Right lobe of liver (tissue), 6 donors: ENCODE measurements around the gene AKAP8. TPM values are rescaled to one million over a fixed set of nuclear protein-coding genes. Genes with fewer than 3 reads are reported as not detected.
A peak's percentile ranks its signal among the peaks of the same experiment; 100 is the strongest.

Experiments used
- ATAC-seq, 4 donors: fragments of 200-7000 bp; cut with Tn5 transposase; one replicate each; pipeline ENCODE4 v1.9.1; 2020; ENCODE audit warnings: mild to moderate bottlenecking in 4 of 4, moderate library complexity in 4 of 4
- DNase-seq, 3 donors: peaks; one replicate each; pipeline ENCODE4 v3.0.0-alpha.2; 2020
- H3K27ac ChIP-seq, 3 donors: fragments of 200-600 bp; one replicate each; pipeline ENCODE4 v1.8.0; 2022
- H3K27me3 ChIP-seq, 2 donors: fragments of 200-600 bp; one replicate each; pipeline ENCODE4 v1.8.0; 2022
- H3K36me3 ChIP-seq, 4 donors: fragments of 200-600 bp; sonication (generic) in 1 of 4; one replicate each; pipeline versions ENCODE4 v1.5.1 to v1.8.0; 2017 to 2022; ENCODE audit warnings: control low read depth in 1 of 4
- H3K4me1 ChIP-seq, 4 donors: fragments of 200-600 bp; sonication (generic) in 1 of 4; one replicate each; pipeline versions ENCODE4 v1.5.1 to v1.8.0; 2017 to 2022; ENCODE audit warnings: control low read depth in 1 of 4
- H3K4me3 ChIP-seq, 3 donors: fragments of 200-600 bp; one replicate each; pipeline ENCODE4 v1.8.0; 2022
- H3K9me3 ChIP-seq, 4 donors: fragments of 200-600 bp; sonication (generic) in 1 of 4; one replicate each; pipeline versions ENCODE4 v1.5.1 to v1.8.0; 2017 to 2022; ENCODE audit warnings: control low read depth in 1 of 4
- POLR2A ChIP-seq: fragments of 450-650 bp; IDR thresholded peaks from one replicate; pipeline ENCODE4 v1.6.1; 2017; ENCODE audit warnings: antibody characterized with exemption, mild to moderate bottlenecking
- WGBS: methylation state at CpG from one replicate; pipeline ENCODE4 v1.1.6; 2018; ENCODE audit warnings: low coverage, low lambda C conversion rate; ENCODE audit not compliant: insufficient coverage; ENCODE audit errors: missing lambda C conversion rate; 5-methylcytosine and 5-hydroxymethylcytosine counted together
- intact Hi-C, 2 donors: fragments of 100-400 bp; cut with DNase I; formaldehyde crosslinking; loops; one replicate each; pipeline versions ENCODE4 v1.11.2 to v1.14.1; 2022
- long read RNA-seq: library from polyadenylated mRNA; unstranded; transcript quantifications from one replicate; pipeline ENCODE4 v2.0.0, GENCODE V29; 2019
- total RNA-seq, 6 experiments: library from RNA; depleted of rRNA in 2 of 6; stranded (reverse); fragments of >200 nt in 2 of 6; fragmentation: NEBNext Ultra II Directional in 3 of 6; extraction: Animal tissue kit (Norgen Biotek cat#: 25700) in 3 of 6; gene quantifications; one replicate each; pipeline versions ENCODE4 v1.1.0 to v1.2.4, GENCODE V29; 2016 to 2023
- TF ChIP-seq, protein P1 (sequence below), 4 donors: fragments of 200-600 bp in 3 of 4; fragments of 450-650 bp in 1 of 4; IDR thresholded peaks; one replicate each; pipeline versions ENCODE4 v1.5.1 to v1.8.0; 2016 to 2022; ENCODE audit warnings: antibody characterized with exemption in 4 of 4, mild to moderate bottlenecking in 2 of 4
- donor health status: DM: no; HTN: yes; CAD: no.
- donor health status: DM: no; HTN: no; CAD: no.
- donor health status: DM: no; HTN: no; CAD: no.
- donor health status: DM: no; HTN: yes; CAD: no.
- donor health status: DM: no; HTN: yes; CAD: no.

AKAP8 gene
- total RNA-seq, result 10 to 100 TPM in 5 of 6 experiments, 1 to 10 TPM in 1; 10.0 to 20.2 (median 13.3) TPM
- long read RNA-seq, partial matches to known transcripts, result 1 of 7 reads
- long read RNA-seq, other reads (novel, unspliced or antisense), result 5 of 7 reads

DNA sequence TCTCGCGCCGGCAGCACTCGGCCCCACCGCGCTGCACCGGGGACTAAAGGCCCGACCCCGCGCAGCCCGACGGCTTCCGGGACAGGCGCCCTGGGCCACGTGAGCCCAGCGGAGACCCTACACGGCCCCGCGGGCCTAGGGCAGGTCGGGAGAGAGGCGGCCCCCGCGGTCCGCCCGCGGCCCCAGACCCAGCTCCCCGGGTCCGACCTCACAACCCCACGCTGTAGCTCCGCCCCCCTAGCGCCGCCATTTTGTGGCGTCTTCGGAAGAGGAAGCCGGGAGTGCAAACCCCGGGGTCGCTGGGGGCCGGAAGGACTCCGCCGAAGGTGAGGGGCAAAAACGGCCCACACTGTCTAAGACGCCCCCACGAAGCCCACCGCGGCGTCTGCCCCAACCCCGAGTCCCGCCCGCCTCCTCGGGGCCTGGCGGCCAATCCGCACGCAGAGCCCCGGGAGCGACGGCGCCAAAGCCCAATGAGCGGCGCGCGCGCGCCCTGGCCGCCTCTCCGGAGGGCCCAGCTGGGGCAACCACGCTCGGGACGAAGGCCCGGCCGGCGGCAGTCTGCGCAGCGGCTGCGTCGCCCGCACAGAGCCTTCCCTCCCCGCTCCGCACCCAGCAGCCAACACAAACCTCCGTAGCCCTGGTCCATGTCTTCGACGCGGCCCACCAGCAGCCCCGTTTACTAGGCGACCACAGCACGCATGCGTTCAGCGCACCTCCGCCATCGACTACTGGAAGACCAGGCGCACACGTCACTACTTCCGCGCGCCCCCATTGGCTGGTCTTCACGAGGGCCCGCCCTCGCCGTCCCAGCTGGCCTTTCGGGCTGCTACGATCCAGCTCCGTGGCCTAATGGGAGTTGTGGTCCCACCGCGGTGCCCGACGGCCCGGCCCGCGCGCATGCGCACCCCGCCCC, at the start of gene AKAP8:
Gene AKAP8, minus strand, starts transcription at position 705 of the 916 bp plus-strand sequence. Its CDS starts 56 bp downstream, at position 649.
- Histone ChIP-seq H3K4me3 (peak within 1 kb of the TSS; percentile 78 to 95 (median 94)), H3K4me1 (peaks cover 0 to 44% (median 16%) of the 10 kb centered on the region in 4 donors), H3K36me3 (peaks cover 0 to 3% (median 0%) of the 10 kb centered on the region in 4 donors), H3K27ac (peak within 1 kb of the TSS; percentile 93 to 98 (median 94)), H3K27me3 (no peaks in the 10 kb centered on the region), H3K9me3 (no peaks in the 10 kb centered on the region)
- ATAC-seq, result peak; percentile 88 to 95 (median 92)
- TF ChIP-seq POLR2A, result peak; percentile 82
- TF ChIP-seq, protein P1, sequence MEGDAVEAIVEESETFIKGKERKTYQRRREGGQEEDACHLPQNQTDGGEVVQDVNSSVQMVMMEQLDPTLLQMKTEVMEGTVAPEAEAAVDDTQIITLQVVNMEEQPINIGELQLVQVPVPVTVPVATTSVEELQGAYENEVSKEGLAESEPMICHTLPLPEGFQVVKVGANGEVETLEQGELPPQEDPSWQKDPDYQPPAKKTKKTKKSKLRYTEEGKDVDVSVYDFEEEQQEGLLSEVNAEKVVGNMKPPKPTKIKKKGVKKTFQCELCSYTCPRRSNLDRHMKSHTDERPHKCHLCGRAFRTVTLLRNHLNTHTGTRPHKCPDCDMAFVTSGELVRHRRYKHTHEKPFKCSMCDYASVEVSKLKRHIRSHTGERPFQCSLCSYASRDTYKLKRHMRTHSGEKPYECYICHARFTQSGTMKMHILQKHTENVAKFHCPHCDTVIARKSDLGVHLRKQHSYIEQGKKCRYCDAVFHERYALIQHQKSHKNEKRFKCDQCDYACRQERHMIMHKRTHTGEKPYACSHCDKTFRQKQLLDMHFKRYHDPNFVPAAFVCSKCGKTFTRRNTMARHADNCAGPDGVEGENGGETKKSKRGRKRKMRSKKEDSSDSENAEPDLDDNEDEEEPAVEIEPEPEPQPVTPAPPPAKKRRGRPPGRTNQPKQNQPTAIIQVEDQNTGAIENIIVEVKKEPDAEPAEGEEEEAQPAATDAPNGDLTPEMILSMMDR (IDR thresholded peaks at IDR 0.05), result peak in 1 of 4 donors; percentile 3
- intact Hi-C loops, result loop anchor here in 1 of 2 donors (10.0 kb wide), 1 partner anchor 115 kb away; no protein-coding TSS in a partner anchor
- DNase-seq, result peak; percentile 99
- WGBS, result 0% methylated on average over 8 of the region's 111 CpGs

- Histone ChIP-seq H3K9me3 (no peaks in the 10 kb centered on the region), H3K27ac (no peak overlapping the region), H3K27me3 (no peaks in the 10 kb centered on the region), H3K4me1 (peaks cover 0 to 26% (median 6%) of the 10 kb centered on the region in 4 donors), H3K36me3 (peaks cover 0 to 30% (median 6%) of the 10 kb centered on the region in 4 donors), H3K4me3 (no peak overlapping the region)
- DNase-seq, result no peak
- no CpG with 5 or more reads among the region's 35 CpGs for WGBS
- no peak for TF ChIP-seq POLR2A
- TF ChIP-seq, protein P1 (IDR thresholded peaks at IDR 0.05), result no peak
- ATAC-seq, result no peak
- intact Hi-C loops, result no loop called here
Measured at GRCh38 chr19:15427991-15428471, 48.4 kb upstream of the AKAP8 start.

GRCh38 chr19:15427350-15427700, 47.7 kb upstream of the AKAP8 start:
- Histone ChIP-seq H3K4me3 (no peak overlapping the region), H3K27me3 (no peaks in the 10 kb centered on the region), H3K36me3 (peaks cover 0 to 35% (median 6%) of the 10 kb centered on the region in 4 donors), H3K9me3 (no peaks in the 10 kb centered on the region), H3K27ac (no peak overlapping the region), H3K4me1 (peaks cover 0 to 31% (median 8%) of the 10 kb centered on the region in 4 donors)
- no peak for DNase-seq
- no peak for TF ChIP-seq POLR2A
- TF ChIP-seq, protein P1 (IDR thresholded peaks at IDR 0.05), result no peak
- no peak for ATAC-seq
- WGBS, result 97% methylated on average over 17 of the region's 25 CpGs
- intact Hi-C loops, result no loop called here

DNA sequence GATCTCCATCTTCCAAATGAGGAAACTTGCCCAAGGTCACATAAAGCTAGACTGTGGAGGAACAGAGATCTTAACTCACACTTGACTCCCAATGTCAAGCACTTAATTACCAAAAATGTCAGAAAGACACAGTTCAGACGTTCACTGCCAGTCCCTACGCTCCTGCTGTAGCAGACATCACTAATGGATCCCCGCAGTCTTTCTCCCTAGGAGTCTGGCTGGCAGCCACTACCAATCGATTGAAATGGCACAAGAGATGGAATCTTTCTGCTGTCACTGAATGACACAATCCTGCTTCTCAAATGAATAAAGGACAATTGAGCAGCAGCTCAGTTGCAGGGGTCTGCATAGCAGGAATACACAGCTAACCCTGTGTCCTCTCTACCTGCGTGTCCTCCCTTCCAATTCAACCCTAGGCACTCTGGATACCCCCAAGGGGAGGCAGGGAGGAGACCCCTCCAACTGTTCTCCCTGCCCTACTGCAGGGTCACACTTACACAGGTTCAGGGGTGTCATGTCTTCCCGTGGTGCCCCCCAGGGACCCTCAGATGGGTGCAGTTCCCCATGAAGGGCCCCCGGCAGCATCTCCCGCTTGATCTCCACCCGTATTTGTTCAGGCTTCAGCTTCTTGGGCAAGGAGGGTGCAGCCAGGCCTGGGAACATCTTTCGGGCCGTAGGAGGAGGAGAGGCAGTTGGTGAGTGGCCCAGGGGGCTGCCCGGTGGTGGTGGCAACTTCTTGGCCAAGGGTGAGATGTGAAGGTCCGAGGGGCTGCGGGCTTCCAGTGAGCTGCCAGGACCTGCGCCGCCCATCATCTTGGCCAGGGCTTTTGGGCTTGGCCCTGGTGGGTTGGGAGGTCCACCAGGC, 47.1 kb upstream of the AKAP8 start:
- Histone ChIP-seq H3K27ac (peak overlapping the region in 1 of 3 donors; percentile 10), H3K36me3 (peaks cover 0 to 35% (median 6%) of the 10 kb centered on the region in 4 donors), H3K9me3 (no peaks in the 10 kb centered on the region), H3K4me3 (no peak overlapping the region), H3K27me3 (no peaks in the 10 kb centered on the region), H3K4me1 (peaks cover 0 to 35% (median 10%) of the 10 kb centered on the region in 4 donors)
- ATAC-seq, result peak; percentile 19 to 60 (median 53)
- intact Hi-C loops, result no loop called here
- DNase-seq, result peak; percentile 68 to 89 (median 69)
- WGBS, result 45% methylated on average over 5 of the region's 16 CpGs
- no peak for TF ChIP-seq POLR2A
- TF ChIP-seq, protein P1 (IDR thresholded peaks at IDR 0.05), result no peak
